Stimulated activated naive CD8-positive, alpha-beta T cell treated with anti-CD3 and anti-CD28 coated beads, Interleukin-15, Interleukin-2, amounts not matched to agents 100 U/mL and 50 U/mL, for 24 hours (primary cell): ENCODE results near the gene TNS3.

ENCODE experiments used
- ATAC-seq: fragments of 150-1000 bp; cut with Tn5 transposase; one replicate; pipeline ENCODE4 v1.10.0; 2021
- DNase-seq: peaks from one replicate; pipeline ENCODE4 v3.0.0; 2021

TNS3 gene

DNA sequence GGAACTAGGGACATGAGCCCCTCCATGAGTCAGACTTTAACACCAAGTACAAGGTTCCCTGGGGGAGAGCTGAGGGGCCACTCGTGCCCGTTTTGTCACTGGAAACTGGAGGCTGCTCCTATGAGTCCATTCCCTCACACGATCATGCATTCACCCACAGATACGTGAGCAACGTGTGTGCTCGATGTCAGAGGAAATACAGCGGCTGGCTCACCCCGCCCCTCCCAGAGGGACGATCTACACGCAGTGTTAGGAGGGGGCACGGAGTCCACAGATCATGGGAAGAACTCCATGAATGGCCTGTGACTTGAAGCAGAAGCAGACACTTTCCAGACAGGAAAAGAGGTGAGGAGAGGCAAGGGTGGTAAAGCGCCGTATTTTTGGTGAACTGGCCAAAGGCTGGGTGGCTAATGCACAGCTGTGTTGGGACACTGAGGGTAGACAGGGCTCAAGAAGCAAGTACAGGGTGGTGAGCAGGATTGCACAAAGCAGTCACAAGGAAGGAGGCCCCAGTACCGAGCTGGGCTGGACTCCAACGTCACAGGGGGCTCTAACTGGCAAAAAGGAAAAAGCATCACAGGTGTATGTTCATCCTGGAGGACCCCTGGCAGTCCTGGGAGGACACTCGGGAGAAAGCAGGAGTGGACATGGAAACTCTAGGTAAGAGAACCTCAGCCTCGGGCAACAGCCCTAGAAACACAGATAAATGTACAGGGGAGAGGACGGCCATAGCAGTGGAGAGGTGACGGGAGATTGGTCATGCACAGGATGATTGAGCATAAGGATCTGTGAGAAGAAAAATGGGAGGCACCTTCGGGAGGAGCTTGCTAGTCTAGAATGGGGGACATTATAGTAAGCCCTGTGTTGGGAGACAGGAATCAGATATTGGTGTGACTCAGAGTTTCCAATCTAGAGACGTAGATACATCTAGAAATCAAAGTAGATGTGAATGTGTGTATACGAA, 41.2 kb downstream of the TNS3 start:
- no peak for ATAC-seq
- DNase-seq: no peak

DNA sequence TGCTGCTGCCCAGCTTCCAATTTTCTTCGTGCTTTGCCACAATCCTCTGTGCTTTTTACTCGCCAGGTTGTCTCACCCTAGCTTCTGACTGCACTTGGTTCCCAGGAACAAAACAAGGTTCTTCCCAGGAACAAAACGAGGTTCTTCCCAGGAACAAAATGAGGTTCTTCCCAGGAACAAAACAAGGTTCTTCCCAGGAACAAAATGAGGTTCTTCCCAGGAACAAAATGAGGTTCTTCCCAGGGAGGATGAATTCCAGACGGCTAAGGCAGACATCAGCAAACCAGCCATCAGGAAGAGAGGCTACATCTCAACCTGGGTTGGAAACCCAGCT, 41.9 kb downstream of the TNS3 start:
- DNase-seq (no peak), ATAC-seq (no peak)

DNA sequence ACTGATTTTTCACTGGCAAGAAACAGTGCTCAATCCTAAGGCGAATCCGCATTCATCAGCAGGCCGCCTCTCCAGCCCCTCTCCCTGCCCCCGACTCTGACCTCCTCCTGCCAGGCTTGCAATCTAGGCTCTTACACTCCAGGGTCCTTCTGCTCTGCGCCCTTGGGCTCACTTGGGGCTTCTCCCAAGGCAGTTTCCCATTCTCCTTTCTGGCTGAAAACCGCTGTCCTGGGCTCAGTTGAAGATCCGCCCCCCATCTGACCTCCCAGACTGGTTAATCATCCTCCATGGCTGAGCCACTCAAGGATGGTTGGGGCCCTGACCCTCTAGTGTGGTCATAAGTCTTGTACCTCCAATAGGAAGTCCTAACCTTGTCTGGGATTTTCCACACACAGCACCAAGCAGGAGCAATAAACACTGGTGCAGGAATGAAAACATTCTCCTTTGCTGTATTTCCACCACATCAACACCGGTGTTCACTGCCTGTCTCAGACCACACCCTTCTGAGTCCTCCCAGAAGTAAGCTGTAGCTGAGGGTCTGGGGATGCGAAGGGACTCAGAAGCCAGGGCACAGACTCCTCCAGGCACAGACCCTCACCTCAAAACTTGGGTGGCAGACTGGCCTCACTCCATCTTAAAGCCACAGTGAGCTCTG, 42.4 kb downstream of the TNS3 start:
- no peak for DNase-seq

DNA sequence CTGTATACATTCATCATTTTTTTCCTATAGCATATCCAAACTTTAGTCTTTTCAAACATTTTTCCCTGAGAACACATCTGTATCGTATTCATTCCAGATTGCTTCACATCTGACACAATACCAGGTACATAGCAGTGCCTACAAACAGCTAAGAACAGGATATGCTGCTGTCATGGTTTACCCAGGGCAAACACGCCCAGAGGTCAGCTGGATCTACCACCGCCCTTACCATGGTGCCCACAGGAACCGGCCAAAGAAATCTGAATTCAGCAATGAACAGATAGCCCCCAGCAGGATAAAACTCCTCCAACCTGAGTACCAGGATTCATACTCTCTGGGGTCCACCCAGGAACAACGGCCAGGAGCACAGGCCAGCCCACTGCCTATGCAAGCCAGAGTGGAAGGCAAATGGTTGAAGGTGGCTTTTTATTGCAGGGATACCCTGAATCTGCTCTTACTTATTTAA, 43.0 kb downstream of the TNS3 start:
- no peak for DNase-seq
- ATAC-seq: no peak

More for the DNA sequence above, 42.4 kb downstream of the TNS3 start:
- ATAC-seq: no peak

DNA sequence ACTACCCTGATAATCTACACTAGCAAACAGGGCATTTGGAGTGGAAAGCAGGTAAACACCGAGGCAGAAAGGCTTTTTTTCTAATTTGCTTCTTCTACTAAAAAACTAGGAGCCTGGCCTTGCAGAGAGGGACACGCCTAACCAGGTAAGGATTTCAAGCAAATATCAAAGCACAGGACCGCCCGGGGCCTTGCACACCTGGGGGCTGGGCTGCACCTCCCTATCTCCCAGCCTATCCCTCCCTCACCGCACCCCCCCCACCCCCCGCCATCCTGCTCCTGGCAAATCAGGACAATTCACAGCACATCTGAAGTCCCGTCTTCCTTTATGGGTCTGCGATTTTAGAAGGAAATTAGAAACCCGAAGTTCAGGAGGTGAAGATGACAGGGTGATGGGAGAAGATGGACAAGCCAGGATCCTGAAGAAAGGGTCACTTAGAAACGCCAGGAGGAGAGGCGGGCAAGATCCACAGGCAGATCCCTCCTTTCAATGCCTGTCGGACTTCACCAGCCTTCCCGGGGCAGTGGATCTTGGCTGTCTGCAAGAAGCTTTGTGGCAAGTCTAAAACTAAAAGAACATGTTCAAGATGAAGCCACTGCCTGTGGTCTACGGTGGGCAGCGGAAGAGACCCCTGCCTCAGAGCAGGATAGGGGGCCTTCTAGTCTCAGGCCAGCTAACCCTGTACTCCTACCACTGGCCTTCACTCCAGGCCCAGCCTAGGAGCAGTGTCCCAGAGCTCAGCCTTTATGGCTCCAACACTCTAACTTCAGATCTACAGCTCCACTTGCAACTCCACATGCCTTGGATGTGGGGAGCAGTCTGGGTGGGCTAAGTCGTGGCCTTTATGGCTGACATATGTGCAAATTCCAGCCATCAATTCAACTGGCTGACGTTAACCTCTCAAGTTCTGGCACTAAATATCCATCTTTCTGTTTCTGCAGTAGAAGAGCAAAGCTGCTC, 43.9 kb downstream of the TNS3 start:
- DNase-seq (no peak), ATAC-seq (no peak)

DNA sequence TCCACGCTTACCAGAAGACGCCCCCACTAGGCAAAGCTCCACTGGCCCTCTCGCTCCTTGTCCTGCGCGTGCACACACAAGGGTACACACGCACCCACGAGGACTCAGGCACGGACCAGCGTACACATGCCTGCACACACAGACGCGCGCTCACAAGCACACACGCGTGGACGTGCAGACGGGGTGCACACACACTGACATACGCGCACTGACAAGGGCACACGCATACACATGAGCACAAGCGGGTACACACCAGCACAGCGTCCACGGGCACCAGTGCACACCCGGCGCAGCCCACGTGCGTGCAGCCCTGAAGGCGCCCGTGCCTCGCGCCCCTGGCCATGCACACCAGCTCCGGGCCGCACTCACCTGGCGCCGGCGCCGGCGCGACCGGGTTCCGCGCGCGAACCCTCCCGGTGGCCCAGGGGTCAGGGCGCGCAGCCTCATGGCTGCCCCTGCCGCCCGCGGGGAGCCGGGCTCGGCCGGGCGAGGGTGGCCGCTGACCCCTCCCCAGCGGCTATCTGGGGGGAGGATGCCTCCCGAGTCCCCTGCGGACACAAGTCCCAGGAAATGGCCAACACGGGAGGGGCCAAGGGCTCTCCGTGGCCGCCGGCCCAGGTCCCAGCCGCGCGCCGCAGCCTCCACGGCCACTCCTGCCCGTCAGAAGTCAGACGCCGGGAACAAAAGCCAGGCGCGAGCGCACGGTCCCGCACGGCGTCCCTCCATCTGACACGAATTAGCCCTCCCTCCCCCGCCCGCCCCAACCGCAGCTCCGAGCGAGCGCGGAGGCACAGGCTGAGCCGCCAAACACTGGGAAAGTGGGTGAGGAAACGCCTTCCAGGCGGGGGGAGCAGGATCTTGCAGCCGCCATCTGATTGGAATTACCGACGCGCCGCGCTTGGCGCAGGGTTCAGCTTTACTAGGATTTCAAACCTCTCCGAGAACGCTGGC, 45.0 kb downstream of the TNS3 start:
- DNase-seq (no peak), ATAC-seq (no peak)

DNA sequence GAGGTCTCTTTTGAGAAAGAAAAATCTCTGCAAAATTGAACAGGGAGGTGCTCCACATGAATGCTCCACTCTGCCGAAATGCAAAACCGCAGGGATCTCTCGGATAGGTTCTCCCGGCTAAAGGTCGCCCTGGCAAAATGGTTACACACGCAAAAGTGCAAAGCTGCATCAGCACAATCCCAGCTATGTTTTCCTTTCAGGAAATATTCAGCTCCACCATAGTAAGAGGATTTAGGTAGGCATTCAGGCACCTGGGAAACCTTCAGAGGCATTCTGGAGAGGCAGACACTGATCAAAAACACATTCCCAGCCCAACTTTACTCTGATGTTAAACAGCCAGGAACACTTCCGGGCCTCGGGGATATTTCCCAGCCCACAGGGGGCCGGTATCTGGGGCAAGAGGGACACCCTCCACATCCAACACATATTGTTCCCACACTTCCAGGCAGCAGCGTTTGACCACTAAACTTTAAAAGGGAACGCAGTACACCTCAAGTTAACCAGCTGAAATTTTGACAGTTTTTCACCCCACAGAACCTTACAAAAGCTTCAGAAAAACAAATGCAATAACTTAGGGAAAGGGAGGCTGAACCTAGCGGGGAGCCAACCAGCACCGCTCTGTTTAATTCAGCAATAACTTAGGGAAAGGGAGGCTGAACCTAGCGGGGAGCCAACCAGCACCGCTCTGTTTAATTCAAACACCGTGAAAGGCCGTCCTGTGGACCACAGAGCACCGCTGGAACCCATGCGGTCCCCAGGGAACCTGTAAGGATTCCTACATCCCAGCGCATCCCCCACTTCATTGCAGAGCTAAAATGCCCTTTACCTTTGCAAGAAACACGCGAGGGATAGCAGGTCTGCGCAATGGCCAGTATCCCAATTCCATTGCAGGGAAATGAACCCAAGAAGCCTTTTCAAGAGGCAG, 45.9 kb downstream of the TNS3 start:
- no peak for ATAC-seq
- DNase-seq: no peak

DNA sequence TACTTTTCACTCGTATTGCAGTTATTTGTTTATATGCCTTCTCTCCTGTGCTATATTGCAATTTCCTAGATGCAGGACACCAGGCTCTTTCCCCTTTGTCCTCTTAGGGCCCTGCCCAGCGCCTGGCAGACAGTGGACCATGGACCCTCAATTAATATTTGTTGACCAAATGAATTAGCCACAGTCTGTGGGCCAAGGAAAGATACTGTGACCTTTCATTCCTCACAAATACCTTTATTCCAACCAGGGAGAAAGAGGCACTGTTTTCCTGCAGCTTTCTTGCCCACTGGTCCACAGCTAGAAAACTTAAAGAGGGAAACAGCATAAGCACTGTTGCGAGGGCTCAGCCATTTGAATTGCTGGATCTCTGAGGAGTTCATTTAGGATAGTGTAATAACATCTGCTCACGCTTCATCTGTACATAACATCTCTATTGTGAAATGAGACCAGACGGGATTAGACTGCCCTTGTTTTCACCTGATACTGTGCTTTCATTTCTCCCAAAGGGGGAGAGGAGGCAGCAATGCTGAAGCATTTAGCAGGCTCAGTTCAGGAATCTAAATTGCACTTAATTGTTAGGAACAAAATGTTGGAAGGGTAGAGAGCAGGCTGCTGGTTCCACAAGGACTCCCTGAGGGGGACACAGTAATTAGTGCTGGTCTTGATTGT, 46.7 kb downstream of the TNS3 start:
- DNase-seq: no peak

DNA sequence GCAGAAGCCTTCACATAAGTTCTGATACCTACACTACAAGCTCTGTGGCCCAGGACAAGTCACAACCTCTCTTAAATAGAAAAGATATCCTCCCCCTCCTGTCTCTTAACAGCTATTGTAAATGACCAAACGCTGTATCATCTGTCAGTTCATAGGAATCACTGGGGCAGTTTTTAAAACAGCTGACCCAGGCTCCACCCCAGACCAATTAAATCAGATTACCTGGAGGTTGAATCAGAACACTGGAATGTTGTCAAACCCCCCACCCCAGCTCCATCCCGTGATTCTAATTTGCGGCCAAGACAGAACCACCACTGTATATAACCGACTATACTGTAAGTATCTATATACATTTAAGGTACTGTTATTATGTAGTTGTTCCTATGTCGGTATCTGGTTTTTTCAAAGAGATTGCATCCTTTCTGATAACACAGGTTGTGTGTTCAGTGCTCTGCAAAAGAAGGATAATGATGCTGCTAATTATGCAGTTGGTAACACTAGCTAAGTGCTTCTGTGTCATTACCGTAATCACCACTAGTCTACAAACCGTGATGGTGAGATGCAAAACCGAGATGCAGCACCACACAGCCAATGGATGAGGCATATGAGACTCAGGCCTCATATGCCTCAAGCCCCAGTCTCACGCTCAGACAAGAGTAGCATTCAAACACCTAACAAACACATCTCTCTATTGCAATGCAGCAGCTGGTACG, 47.4 kb downstream of the TNS3 start:
- no peak for DNase-seq
- no peak for ATAC-seq

More for the DNA sequence above, 46.7 kb downstream of the TNS3 start:
- no peak for ATAC-seq

DNA sequence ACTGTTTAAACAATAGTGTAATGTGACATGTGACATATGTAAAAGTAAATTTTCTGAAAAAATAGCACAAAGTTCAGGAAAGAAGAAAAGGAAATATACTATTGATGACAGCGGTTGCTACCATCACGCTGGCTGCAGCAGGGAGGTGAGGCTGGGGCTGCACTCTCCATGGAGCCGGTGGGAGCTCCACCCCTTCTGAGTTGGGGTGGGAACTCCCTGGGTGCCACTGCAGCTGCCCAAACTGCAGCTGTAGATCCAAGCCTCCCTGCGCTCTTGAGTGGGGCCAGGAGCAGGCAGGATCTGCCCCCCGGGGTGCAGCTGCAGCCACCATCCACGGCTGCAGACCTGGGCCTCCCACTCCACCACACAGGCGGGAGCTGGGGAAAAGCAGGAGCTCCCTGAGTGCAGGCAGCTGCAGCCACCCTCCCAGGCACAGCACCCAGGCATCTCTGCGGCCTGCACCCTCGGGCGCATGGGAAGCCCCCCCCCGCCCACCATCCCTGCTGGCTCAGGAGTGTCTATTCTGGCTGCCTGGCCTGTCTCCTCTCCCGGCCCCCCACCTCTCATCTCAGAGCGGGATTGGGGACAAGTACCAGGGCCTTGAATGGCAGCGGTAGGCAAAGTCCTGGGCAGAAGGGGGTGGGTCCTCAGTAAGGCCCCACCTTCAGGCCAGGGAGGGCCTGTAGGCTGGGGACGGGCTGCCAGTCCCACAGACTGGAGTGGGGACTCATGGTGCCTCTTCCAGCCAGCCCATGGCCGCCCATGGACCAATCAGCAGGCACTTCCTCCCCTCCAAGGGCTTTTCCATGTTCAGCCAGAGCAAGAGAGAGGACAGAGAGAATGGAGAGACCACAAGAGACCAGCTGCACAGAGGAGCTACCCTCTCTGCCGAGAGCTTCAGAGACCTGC, 50.1 kb downstream of the TNS3 start:
- DNase-seq: no peak
- ATAC-seq: no peak

DNA sequence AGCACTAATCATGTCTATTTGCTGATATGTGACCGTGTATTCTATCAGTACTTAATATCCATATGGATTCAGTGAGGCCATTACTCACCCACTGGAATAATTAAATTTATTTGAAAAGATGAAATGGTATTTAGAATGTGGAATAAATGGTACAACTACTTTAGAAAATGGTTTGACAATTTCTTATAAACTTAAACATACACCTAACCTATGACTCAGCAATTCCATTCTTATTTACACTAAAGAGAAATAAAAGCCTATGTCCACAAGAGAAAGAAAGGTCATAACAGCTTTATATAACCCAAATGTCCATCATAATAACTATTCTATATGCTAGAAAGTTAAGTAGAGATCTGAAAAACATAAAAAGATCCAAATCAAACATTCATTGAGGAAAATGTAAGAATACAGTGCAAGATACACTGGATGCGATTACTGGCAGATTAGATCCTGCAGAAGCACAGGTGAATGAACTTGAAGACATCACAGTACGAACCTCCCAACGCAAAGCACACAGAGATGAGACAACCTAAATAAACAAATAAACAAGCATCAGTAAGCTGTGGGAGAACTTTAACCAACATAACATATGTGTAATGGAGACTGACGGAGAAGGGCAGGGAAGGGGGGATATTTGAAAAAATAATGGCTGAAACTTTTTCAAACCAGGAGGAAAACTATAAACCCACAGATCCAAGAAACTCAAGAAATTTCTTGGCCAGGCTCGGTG, 51.9 kb downstream of the TNS3 start:
- no peak for DNase-seq
- no peak for ATAC-seq

DNA sequence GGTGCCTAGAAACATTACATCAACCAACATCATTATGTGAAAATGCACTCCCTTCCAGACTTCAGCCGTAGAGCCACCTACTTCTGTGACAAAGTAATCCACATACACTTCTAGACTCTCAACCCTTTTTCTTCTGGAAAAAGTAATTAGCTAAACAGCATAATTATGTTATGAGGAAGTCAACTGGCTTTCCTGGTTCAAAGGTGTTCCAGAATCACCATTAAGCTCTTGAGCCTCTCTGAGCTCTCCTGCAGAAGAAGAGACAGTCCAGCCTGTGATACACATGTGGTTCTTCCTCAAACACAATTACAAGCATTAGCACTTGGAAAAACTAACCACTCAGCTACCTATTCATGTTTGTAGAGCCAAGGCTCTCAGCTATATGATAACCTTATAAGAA, 52.5 kb downstream of the TNS3 start:
- no peak for ATAC-seq
- DNase-seq: no peak

DNA sequence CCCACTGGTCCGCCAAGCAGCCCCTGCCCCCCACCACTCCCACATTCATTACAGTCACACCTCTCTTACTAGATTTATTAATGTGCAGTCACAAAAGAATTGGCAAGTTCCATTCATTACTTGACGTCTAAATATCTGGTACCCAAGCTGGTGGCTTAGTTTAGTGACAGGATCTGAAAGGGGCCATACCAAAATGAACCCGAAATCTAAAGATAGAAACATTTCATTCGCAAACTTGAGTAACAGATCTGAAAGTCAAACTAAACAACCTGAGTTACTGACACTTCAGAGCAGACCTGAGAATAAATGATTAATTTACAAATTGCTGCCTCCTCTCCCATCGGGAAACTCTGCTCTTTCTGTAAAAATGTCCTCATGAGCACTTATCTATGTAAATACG, 53.4 kb downstream of the TNS3 start:
- DNase-seq (no peak), ATAC-seq (no peak)

DNA sequence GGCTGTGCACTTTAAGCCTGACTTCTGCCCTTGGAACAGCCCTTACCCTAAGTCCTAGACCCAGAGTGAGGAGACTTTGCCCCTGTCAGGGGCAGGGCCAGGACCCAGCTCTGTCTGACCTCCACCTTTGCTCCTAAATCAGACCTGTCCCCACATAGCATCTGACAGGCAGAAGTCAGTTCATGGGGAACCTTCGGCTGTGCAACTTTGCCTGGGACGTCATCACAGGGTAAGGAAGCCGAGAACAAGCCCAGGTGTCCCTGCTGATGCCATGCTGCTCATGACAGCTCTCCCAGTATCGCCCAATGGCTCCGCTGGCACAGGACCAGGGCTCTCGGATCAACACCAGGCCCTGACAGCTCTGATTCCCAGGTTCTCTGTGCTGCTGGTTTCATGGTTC, 55.4 kb downstream of the TNS3 start:
- DNase-seq (no peak), ATAC-seq (no peak)

DNA sequence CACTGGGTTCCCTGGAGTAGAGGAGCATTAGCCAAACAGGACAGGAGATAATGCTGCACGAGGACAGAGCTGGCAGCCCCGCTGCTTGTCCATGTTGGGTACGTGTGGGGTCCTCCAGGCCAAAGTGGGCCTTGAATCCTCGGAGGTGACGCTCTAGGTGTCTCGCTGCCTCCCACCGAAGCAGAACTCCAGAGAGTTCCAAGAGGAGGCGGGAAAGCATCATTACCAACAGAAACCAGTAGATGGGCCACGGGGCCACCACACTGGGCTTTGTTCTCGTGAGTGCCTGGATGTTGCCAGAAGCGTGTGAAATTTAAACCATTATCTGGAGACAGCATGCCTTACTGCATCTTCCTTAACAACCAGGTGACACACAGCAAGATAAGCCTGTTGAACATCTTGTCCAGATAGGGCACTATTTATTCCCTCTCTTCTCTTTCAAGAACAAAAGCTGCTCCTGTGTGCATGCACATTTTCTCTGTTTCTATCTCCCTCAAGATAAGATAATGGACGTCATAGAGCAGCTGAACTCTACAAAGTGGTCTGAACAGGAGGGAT, 56.8 kb downstream of the TNS3 start:
- ATAC-seq (no peak), DNase-seq (no peak)

DNA sequence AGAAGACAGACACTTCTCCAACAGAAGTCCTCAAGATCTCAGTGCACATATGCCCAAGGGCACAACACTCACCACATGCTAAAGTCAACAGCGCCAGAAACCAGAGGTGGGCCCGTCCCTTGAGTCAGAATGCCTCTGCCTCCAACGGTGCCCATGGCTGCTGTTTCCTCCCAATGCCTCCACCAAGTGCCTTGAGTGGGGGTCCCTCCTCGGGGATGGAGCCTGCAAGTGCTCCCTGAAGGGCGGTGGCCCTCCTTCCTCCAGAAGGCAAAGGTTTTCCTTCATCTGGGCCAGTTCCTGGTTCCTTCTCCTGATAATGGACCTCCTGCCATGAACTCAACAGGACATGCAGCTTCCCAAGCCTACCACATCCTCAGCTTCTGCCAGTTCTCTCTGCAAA, 58.5 kb downstream of the TNS3 start:
- no peak for ATAC-seq
- DNase-seq: no peak
